Smooth muscle cell (in vitro differentiated cells): ENCODE data around the gene CD33. TPM values are rescaled to one million over a fixed set of nuclear protein-coding genes. Genes with fewer than 3 reads are reported as not detected.
"Not testable (repeated sequence)": the region's sequence is repeated elsewhere in the genome, so short reads cannot be mapped to it uniquely, and the experiment has no call there.

Experiments
- DNase-seq: peaks from one replicate; lab custom pipeline; 2025; ENCODE audit not compliant: unreplicated experiment; lab: John Stamatoyannopoulos, UW
- H2AFZ ChIP-seq: fragments of 200-600 bp; sonication (generic); 2 replicates; pipeline ENCODE4 v1.6.0; 2016; ENCODE audit warnings: antibody characterized with exemption, low read depth, mild to moderate bottlenecking
- H3F3A ChIP-seq: fragments of 200-600 bp; sonication (generic); 2 replicates; pipeline ENCODE4 v1.6.0; 2017; ENCODE audit warnings: antibody characterized with exemption, low read depth
- H3K27ac ChIP-seq: fragments of 200-600 bp; sonication (generic); 2 replicates; pipeline ENCODE4 v1.5.1; 2016; ENCODE audit warnings: low read depth, mild to moderate bottlenecking
- H3K27me3 ChIP-seq: fragments of 200-600 bp; sonication (generic); 2 replicates; pipeline ENCODE4 v1.6.1; 2016; ENCODE audit warnings: low read depth, mild to moderate bottlenecking
- H3K36me3 ChIP-seq: fragments of 200-600 bp; sonication (generic); 2 replicates; pipeline ENCODE4 v1.5.1; 2016; ENCODE audit warnings: low read depth
- H3K4me1 ChIP-seq: fragments of 200-600 bp; sonication (generic); 2 replicates; pipeline ENCODE4 v1.5.1; 2016; ENCODE audit warnings: low read depth
- H3K4me2 ChIP-seq: fragments of 200-600 bp; sonication (generic); 2 replicates; pipeline ENCODE4 v1.6.0; 2016; ENCODE audit warnings: mild to moderate bottlenecking
- H3K4me3 ChIP-seq: fragments of 200-600 bp; sonication (generic); 2 replicates; pipeline ENCODE4 v1.5.1; 2016; ENCODE audit warnings: mild to moderate bottlenecking
- H3K79me2 ChIP-seq: fragments of 200-600 bp; sonication (generic); 2 replicates; pipeline ENCODE4 v1.6.0; 2016; ENCODE audit warnings: low read depth, mild to moderate bottlenecking
- H3K9ac ChIP-seq: fragments of 200-600 bp; sonication (generic); 2 replicates; pipeline ENCODE4 v1.6.0; 2016; ENCODE audit warnings: low read depth
- H3K9me3 ChIP-seq: fragments of 200-600 bp; sonication (generic); replicated peaks from 2 replicates; pipeline ENCODE4 v1.5.1; 2016; ENCODE audit warnings: low read depth
- H4K20me1 ChIP-seq: fragments of 200-600 bp; sonication (generic); 2 replicates; pipeline ENCODE4 v1.6.0; 2016; ENCODE audit warnings: low read depth
- WGBS: methylation state at CpG from one replicate; pipeline ENCODE4 v1.1.7; 2016; ENCODE audit warnings: low lambda C conversion rate; 5-methylcytosine and 5-hydroxymethylcytosine counted together
- polyA plus RNA-seq: library from polyadenylated mRNA; unstranded; fragments of >200 nt; fragmentation: Nextera tagmentation; extraction: Ambion mirVana; gene quantifications from 2 replicates; pipeline ENCODE4 v1.2.1, GENCODE V29; 2016
- total RNA-seq: library from RNA; depleted of rRNA; stranded (reverse); fragments of >200 nt; gene quantifications from 2 replicates; pipeline ENCODE4 v1.2.3, GENCODE V29; 2014
- TF ChIP-seq, protein P1 (sequence below): fragments of 200-600 bp; sonication (generic); IDR thresholded peaks from 2 replicates; pipeline ENCODE4 v1.5.1; 2017; ENCODE audit warnings: borderline replicate concordance, mild to moderate bottlenecking, antibody characterized with exemption; ENCODE audit not compliant: insufficient read depth, poor library complexity, severe bottlenecking

The CD33 gene
- total and polyA plus RNA-seq, 2 experiments from 2014 or later, result not detected

DNA sequence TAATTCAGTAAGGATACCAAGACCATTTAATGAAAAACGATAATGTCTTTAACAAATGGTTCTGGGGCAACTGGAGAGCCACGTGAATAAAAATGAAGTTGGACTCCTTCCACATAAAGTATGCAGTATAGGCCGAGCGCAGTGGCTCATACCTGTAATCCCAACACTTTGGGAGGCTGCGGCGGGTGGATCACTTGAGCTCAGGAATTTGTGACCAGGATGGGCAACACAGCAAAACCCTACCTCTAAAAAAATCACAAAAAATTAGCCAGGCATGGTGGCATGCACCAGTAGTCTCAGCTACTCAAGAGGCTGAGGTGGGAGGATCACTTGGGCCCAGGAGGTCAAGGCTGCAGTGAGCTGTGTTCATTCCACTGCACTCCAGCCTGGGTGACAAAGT is 20.6 kb upstream of the CD33 start:
- Histone ChIP-seq H3K4me3 (no peak overlapping the region), H3K79me2 (no peaks in the 10 kb centered on the region), H3K9me3 (no peaks in the 10 kb centered on the region), H3K9ac (no peak overlapping the region), H3K27ac (no peak overlapping the region), H3K4me2 (no peak overlapping the region), H2AFZ (no peak overlapping the region), H4K20me1 (no peaks in the 10 kb centered on the region), H3K36me3 (no peaks in the 10 kb centered on the region), H3K27me3 (no peaks in the 10 kb centered on the region), H3F3A (no peaks in the 10 kb centered on the region), H3K4me1 (no peaks in the 10 kb centered on the region)
- TF ChIP-seq, protein P1, sequence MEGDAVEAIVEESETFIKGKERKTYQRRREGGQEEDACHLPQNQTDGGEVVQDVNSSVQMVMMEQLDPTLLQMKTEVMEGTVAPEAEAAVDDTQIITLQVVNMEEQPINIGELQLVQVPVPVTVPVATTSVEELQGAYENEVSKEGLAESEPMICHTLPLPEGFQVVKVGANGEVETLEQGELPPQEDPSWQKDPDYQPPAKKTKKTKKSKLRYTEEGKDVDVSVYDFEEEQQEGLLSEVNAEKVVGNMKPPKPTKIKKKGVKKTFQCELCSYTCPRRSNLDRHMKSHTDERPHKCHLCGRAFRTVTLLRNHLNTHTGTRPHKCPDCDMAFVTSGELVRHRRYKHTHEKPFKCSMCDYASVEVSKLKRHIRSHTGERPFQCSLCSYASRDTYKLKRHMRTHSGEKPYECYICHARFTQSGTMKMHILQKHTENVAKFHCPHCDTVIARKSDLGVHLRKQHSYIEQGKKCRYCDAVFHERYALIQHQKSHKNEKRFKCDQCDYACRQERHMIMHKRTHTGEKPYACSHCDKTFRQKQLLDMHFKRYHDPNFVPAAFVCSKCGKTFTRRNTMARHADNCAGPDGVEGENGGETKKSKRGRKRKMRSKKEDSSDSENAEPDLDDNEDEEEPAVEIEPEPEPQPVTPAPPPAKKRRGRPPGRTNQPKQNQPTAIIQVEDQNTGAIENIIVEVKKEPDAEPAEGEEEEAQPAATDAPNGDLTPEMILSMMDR, result no peak
- DNase-seq, result no peak
- 86% methylated on average over 6 of the region's 6 CpGs for WGBS

DNA sequence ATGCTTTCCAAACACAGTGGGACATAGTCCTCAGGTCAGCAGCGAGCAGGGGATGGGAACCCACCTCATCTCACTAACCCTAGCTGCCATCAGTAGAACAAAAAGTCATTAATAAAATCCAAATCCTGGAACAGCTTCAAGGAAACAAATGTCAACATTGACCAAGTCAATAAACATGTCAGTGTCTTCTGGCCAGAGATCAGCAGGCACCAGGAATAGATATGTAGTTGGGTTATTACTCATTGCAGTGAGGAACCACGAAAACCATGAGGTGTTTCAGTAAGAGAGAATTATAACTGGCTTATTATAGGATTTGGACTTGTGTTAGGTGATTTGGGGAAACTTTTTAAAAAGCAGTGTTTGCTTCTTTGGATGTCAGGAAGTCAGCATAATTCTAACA is 17.1 kb upstream of the CD33 start:
- H3K27ac ChIP-seq, result no peak overlapping the region
- H4K20me1 ChIP-seq, result no peaks in the 10 kb centered on the region
- no peaks in the 10 kb centered on the region for H3K36me3 ChIP-seq
- 73% methylated on average over 2 of the region's 2 CpGs for WGBS
- H3K27me3 ChIP-seq, result no peaks in the 10 kb centered on the region
- H2AFZ ChIP-seq, result no peak overlapping the region
- no peak overlapping the region for H3K4me2 ChIP-seq
- H3K9me3 ChIP-seq, result no peaks in the 10 kb centered on the region
- H3K9ac ChIP-seq, result no peak overlapping the region
- TF ChIP-seq, protein P1, result no peak
- H3K4me1 ChIP-seq, result no peaks in the 10 kb centered on the region
- H3F3A ChIP-seq, result no peaks in the 10 kb centered on the region
- H3K79me2 ChIP-seq, result no peaks in the 10 kb centered on the region
- no peak for DNase-seq
- H3K4me3 ChIP-seq, result no peak overlapping the region

DNA sequence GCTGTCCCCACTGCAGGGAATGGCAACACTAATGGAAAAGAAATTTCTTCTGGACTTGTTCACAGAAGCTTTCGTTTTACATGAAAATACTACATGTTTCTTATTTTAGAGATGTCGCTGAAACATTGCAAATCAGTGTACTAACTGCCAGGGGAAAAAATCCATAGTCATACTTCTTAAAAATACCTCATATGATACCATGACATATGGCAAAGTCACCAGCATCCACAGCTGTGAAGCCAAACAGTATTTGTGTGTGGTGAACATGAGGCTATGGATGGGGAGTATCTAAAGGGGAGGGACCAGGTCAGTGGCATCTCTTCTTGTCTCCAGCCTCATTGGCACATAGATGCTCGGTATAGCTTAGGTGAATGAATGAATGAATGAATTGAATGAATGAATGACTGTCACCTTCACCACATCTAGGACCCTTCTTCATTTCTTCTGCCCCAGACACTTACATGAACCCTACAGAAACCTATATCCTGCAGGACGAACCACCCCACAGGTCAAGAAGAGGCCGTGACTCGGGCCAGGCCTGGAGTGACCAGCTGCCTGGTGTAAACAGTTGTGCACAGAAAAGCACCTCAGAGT is 14.6 kb upstream of the CD33 start:
- H3K4me2 ChIP-seq, result no peak overlapping the region
- no peaks in the 10 kb centered on the region for H3K79me2 ChIP-seq
- no peak overlapping the region for H3K4me3 ChIP-seq
- no peaks in the 10 kb centered on the region for H3K36me3 ChIP-seq
- no peak for DNase-seq
- H3K4me1 ChIP-seq, result no peaks in the 10 kb centered on the region
- H3K27ac ChIP-seq, result no peak overlapping the region
- no peaks in the 10 kb centered on the region for H4K20me1 ChIP-seq
- no peaks in the 10 kb centered on the region for H3K27me3 ChIP-seq
- TF ChIP-seq, protein P1, result no peak
- H3K9ac ChIP-seq, result no peak overlapping the region
- H3K9me3 ChIP-seq, result no peaks in the 10 kb centered on the region
- 88% methylated on average over 6 of the region's 6 CpGs for WGBS
- H3F3A ChIP-seq, result no peaks in the 10 kb centered on the region
- no peak overlapping the region for H2AFZ ChIP-seq

DNA sequence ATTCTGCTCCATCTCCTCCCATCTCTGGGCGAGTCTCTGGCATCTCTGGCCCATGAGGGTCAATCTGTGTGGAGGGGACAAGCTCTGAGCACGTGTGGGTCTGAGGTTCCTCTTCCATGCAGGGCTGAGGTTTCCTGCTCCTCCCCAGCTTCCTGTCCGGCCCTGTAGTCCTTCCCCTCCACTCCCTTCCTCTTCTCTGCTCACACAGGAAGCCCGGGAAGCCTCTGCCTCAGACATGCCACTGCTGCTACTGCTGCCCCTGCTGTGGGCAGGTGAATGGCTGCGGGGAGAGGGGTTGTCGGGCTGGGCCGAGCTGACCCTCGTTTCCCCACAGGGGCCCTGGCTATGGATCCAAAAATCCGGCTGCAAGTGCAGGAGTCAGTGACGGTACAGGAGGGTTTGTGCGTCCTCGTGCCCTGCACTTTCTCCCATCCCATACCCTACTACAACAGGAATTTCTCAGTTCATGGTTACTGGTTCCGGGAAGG is 14.0 kb upstream of the CD33 start:
- H3K9ac ChIP-seq, result not testable (repeated sequence)
- 79% methylated on average over 13 of the region's 13 CpGs for WGBS

More for the DNA sequence above, 14.0 kb upstream of the CD33 start:
- H3K27me3 ChIP-seq, H3K4me3 ChIP-seq, H3K4me1 ChIP-seq, H4K20me1 ChIP-seq, H3K36me3 ChIP-seq, H3K9me3 ChIP-seq, H3K4me2 ChIP-seq, H3K79me2 ChIP-seq, H3F3A ChIP-seq, H2AFZ ChIP-seq, H3K27ac ChIP-seq, DNase-seq: not testable (repeated sequence)
